ENCODE results near the gene CABP4. TPM values are rescaled to one million over a fixed set of nuclear protein-coding genes. Genes with fewer than 3 reads are reported as not detected.

Gene CABP4
- total RNA-seq, 2 donors from 2014 or later = 3.1 TPM; not detected in 1

- DNase-seq = no peak
These were observed 1.0 kb downstream of the CABP4 start for GRCh38 chr11:67456068-67456705.

GRCh38 chr11:67457453-67457852 lies 2.3 kb downstream of the CABP4 start:
- Histone ChIP-seq H3K4me1 (peaks cover 4% of the 10 kb centered on the region), H3K27ac (no peak overlapping the region), H3K27me3 (no peaks in the 10 kb centered on the region), H3K36me3 (replicated peaks in 1 of 2; ENCODE audit: insufficient read depth in 1 of 2, low read depth in 2 of 2) (no peaks in the 10 kb centered on the region), H3K4me3 (no peak overlapping the region), H3K9me3 (no peaks in the 10 kb centered on the region)
- DNase-seq (no peak), ATAC-seq (no peak)
- intact Hi-C loops (cut with DNase I) = no loop called here
- no peak for TF ChIP-seq CTCF (IDR thresholded peaks at IDR 0.05)
- no peak for TF ChIP-seq POLR2A (IDR thresholded peaks at IDR 0.05)
- 88 to 89% methylated on average over 11 to 12 of the region's 12 CpGs for WGBS, 2 donors

More at GRCh38 chr11:67456068-67456705, 1.0 kb downstream of the CABP4 start:
- ATAC-seq = no peak
- H3K4me1 ChIP-seq = peaks cover 8% of the 10 kb centered on the region
- no peak for TF ChIP-seq CTCF (IDR thresholded peaks at IDR 0.05)
- no peak for TF ChIP-seq POLR2A (IDR thresholded peaks at IDR 0.05)
- H3K27ac ChIP-seq = no peak overlapping the region
- H3K27me3 ChIP-seq = no peaks in the 10 kb centered on the region
- intact Hi-C loops (cut with DNase I) = no loop called here
- H3K9me3 ChIP-seq = no peaks in the 10 kb centered on the region
- no peak overlapping the region for H3K4me3 ChIP-seq
- no peaks in the 10 kb centered on the region for H3K36me3 ChIP-seq (replicated peaks in 1 of 2; ENCODE audit: insufficient read depth in 1 of 2, low read depth in 2 of 2)
- 22 to 74% methylated on average over 1 to 24 of the region's 25 CpGs for WGBS, 2 donors

GRCh38 chr11:67458266-67458665 lies 3.1 kb downstream of the CABP4 start:
- Histone ChIP-seq H3K36me3 (replicated peaks in 1 of 2; ENCODE audit: insufficient read depth in 1 of 2, low read depth in 2 of 2) (no peaks in the 10 kb centered on the region), H3K27me3 (no peaks in the 10 kb centered on the region), H3K4me1 (peaks cover 1% of the 10 kb centered on the region), H3K9me3 (no peaks in the 10 kb centered on the region), H3K27ac (no peak overlapping the region), H3K4me3 (no peak overlapping the region)
- ATAC-seq (no peak), DNase-seq (no peak)
- TF ChIP-seq CTCF (IDR thresholded peaks at IDR 0.05) (no peak), POLR2A (IDR thresholded peaks at IDR 0.05) (no peak)
- 85 to 86% methylated on average over 19 of the region's 19 CpGs for WGBS, 2 donors
- intact Hi-C loops (cut with DNase I) = no loop called here

- WGBS, 2 donors = 69 to 70% methylated on average over 7 to 10 of the region's 10 CpGs
- no peak for ATAC-seq
- Histone ChIP-seq H3K4me3 (no peak overlapping the region), H3K4me1 (peaks cover 47% of the 10 kb centered on the region), H3K27ac (no peak overlapping the region), H3K36me3 (replicated peaks in 1 of 2; ENCODE audit: insufficient read depth in 1 of 2, low read depth in 2 of 2) (no peaks in the 10 kb centered on the region), H3K27me3 (no peaks in the 10 kb centered on the region), H3K9me3 (no peaks in the 10 kb centered on the region)
- intact Hi-C loops (cut with DNase I) = no loop called here
- no peak for TF ChIP-seq CTCF (IDR thresholded peaks at IDR 0.05)
- DNase-seq = no peak
These were observed 8.0 kb downstream of the CABP4 start for GRCh38 chr11:67463186-67463585.
